Activated CD4-positive, CD25-positive, alpha-beta regulatory T cell (primary cell): Measurements from ENCODE around the gene TSSK6.
A peak's percentile ranks its signal among the peaks of the same experiment; 100 is the strongest.

Experiments
- DNase-seq, 4 experiments: peaks; one replicate each; lab custom pipeline; 2025; lab: John Stamatoyannopoulos, UW

The TSSK6 gene

DNA sequence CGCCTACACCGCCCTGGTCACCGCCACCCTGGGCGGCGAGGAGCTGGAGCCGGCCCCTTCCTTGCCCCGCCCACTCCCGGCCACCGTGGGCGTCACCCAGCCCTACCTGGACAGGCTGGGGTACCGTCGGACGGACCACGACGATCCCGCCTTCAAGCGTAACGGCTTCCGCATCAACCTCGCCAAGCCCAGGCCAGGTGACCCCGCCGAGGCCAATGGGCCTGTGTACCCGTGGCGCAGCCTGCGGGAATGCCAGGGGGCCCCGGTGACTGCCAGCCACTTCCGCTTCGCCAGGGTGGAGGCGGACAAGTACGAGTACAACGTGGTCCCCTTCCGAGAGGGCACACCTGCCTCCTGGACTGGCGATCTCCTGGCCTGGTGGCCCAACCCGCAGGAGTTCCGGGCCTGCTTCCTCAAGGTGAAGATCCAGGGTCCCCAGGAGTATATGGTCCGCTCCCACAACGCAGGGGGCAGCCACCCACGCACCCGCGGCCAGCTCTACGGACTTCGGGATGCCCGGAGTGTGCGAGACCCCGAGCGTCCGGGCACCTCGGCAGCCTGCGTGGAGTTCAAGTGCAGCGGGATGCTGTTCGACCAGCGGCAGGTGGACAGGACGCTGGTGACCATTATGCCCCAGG lies 29.7 kb upstream of the TSSK6 start:
- no peak for DNase-seq

GRCh38 chr19:19544257-19544953 lies 29.1 kb upstream of the TSSK6 start:
- DNase-seq: no peak

DNA sequence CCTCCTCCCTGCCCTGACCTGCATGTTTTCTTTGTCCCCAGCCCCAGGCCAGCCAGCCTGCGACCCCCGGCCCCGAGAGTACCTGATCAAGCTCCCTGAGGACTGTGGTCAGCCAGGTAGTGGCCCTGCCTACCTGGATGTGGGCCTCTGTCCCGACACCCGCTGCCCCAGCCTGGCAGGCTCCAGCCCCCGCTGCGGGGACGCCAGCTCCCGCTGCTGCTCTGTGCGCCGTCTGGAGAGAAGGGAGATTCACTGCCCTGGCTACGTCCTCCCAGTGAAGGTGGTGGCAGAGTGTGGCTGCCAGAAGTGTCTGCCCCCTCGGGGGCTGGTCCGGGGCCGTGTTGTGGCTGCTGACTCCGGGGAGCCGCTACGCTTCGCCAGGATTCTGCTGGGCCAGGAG lies 28.3 kb upstream of the TSSK6 start:
- DNase-seq: no peak

DNA sequence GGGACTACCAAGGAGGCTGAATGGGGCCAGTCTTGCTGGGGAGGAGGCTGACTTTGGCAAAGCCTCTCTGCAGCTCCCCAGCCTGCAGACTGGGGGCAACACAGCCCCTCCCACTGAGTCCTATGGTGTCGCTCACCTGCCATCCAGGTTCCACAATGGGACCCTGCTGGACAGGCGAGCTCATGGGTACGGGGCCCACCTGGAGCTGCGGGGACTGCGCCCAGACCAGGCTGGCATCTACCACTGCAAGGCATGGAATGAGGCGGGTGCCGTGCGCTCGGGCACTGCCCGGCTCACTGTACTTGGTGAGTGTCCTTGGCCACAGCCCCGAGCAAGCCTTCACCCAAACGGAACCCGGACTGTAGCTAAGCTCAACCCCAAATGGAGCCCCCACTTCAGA lies 27.8 kb upstream of the TSSK6 start:
- DNase-seq: no peak

- DNase-seq: no peak
Measured at GRCh38 chr19:19542507-19542906, 27.2 kb upstream of the TSSK6 start.

DNA sequence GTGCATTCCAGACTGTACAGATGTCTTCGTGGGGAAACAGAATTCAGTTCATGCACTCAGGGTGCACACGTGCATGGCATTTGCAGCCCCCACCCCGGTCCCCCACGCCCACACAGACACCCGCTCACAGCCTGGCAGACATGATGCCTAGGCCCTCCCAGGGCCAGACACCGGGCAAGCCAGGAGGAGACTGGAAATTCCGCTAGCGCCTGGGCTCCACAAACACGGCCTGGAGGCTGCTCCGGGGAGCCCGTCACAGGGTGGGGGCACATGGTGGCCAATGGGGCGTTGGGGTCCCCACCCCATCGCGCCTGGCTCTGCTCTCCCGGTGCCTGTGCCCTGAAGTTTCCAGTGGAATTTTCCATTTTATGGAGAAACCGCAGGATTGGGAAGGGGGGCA lies 26.3 kb upstream of the TSSK6 start:
- DNase-seq: no peak

GRCh38 chr19:19540715-19541515 lies 25.6 kb upstream of the TSSK6 start:
- DNase-seq: peak; percentile 45 to 60 (median 56)

DNA sequence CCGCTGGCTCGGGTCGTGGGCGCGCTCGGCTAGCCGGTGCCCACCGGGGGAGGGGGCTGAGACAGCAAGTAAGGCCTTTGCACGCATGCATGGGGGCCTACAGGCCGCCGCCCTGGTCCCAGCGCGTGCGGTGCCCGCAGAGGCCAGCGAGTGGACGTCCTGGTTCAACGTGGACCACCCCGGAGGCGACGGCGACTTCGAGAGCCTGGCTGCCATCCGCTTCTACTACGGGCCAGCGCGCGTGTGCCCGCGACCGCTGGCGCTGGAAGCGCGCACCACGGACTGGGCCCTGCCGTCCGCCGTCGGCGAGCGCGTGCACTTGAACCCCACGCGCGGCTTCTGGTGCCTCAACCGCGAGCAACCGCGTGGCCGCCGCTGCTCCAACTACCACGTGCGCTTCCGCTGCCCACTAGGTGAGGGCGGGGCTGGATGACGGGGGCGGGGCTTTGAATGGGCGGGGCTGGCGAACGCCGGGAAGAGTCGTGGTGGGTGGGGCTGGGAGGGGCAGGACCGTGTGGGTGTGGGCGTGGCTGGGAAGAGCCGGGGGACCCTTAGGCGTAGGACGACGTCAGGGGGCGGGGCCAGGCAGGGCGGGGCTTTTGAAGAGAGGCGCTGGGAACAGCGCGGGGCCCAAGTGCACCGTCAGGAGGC lies 24.8 kb upstream of the TSSK6 start:
- DNase-seq: peak in 3 of 4 experiments; percentile 21 to 48 (median 21)

DNA sequence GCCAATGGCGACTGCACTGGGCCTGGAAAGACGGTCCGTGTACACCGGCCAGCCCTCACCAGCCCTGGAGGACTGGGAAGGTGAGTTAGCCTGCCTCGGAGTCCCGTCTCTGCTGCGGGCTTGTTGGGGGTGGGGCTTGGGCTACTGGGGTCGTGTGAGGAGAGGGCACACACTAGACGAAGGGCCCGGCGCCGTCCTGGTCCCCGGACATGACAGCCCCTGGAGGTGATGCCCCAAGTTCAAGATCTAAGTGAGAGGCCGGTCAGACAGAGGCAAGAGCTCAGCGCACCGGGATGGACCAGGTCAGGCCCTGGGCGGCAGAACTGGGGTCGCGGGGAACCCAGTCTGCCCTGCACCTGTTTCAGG lies 24.3 kb upstream of the TSSK6 start:
- DNase-seq: no peak

DNA sequence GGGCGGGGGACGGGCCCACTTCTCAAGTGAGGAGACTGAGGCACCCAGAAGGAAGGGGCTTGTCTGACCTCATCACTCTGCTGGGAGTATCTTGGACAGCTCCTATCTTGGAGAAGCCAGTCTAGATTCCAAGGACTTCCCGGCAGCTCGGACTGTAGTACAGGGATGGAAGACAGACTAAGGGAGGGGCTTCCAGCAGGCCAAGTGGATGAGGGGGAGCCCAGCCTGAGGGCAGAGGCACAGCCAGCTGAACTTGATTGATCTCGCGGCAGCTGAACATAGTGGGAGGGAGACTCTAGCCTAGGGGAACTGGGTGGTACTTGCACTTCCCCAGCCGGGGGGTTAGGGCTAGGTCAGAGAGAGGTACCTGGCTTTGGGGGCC lies 23.4 kb upstream of the TSSK6 start:
- DNase-seq: no peak

GRCh38 chr19:19538061-19538784 lies 22.9 kb upstream of the TSSK6 start, which contains the start of gene CILP2:
Gene CILP2, plus strand, starts transcription at chr19:19538265. Its CDS starts 85 bp downstream, at chr19:19538350.
- no peak for DNase-seq

DNA sequence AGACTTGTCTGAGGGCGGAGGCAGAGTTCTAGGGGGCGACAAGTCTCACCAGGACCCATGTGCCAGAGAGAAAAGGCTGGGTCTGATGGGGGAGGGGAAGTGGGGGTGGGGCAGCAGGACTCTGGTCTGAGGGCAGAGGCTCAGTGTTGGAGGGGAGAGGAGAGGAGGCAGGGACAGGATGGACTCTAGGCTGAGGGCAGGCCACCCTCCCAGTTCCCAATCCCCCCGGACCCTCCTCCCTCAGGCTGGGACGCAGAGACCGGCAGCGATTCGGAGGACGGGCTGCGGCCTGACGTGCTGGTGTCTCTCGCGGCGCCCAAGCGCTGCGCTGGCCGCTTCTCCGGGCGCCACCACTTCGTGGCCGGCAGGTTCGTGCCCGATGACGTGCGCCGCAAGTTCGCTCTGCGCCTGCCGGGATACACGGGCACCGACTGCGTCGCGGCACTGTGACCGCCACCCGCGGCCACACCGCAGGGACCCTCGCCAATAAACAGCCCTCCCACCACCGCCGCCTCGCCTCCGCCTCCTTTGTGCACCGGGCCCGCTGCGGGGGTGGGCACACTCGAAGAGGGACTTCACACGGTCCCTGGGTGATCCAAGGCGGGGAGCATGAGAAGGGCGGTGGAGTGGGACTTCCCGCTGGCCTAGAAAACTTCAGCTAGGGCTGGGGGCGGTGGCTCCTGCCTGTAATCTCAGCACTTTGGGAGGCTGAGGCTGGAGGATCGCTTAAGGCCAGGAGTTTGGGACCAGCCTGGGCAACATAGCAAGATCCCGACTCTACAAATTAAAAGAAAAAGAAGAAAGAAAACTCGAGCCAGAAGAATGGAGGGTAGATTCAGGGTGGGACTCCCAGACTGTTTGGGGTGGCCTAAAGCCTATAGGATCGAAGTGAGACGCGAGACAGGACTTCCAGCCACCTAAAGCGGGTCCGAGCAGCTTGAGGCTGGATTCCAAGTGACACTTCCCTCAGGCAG lies 22.0 kb upstream of the TSSK6 start:
- DNase-seq: no peak

DNA sequence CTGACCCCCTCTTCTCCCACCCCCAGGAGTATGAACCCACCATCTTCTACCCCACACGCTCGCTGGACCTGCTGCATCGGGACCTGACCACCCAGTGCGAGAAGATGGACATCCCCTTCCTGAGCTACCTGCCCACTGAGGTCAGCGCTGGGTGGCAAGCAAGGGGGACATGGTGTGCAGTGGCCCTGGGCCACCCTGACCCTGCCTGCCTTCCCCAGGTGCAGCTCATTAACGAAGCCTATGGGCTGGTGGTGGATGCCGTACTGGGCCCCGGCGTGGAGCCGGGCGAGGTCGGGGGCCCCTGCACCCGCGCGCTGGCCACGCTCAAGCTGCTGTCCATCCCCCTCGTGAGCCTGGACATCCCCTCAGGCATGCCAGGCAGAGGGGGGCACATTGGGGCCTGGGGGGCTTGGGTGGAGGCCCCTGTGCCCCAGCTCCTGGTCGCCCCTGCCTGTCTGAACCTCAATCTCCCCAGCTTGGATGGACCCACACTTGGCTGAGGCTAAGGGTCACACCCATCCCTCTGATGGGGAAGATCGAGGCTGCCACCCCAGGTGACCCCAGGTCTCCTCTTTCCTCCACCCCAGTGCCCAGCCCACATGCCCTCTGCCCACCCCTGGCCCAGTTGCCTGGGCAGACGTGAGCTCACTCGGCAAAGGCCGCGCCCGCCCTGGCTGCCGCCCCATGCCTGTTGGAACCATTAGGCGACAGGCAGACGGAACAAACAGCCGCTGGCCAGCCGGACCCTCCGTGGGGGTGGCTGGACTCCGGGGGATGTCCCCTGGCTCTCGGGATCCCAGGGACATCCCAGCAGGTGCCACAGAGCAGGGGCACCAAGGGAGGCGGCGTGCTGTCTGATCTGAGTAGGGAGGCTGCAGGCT lies 20.2 kb upstream of the TSSK6 start:
- no peak for DNase-seq

- no peak for DNase-seq
Measured at GRCh38 chr19:19534556-19535265, 19.4 kb upstream of the TSSK6 start.

- DNase-seq: no peak
Measured at GRCh38 chr19:19533841-19534240, 18.5 kb upstream of the TSSK6 start.

DNA sequence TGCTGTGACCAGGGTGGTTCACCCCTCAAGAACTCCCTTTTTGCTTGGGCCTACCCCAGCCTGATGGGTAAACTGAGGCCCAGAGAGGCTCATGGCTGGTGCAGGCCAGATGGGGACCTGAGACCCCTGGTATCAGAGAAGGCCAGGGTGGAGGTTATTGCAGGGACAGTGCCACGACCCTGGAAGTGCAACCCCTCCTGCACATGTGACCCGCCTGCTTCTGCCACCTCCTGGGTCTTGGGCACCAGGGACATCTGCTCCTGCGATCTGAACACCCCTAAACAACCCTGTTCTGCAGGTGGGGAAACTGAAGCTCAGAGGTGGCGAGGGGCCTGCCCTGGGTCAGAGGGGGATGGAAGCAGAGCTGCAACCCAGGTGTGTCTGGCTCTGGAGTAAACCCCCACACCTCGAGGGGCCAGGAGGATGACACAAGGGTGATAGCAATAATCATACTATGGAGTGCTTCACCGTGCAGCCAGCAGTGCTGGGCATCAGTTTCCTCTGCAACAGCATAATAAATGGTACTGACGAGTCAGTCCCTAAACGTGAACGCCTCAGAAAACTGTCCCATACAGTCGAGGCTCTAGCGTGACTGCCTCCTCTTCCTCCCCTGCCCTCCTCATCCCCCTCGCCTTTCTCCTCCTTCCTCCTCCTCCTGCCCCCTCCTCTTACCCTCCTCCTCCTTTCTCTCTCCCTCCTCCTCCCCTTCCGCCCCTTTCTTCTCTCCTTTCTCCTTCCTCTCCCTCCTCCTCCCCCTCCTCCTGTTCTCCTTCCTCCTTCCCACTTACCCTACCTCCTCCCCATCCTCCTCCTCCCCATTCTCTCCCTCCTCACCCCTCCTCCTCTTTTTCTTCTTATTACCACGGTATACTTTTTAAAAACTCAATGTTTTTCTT lies 17.7 kb upstream of the TSSK6 start:
- no peak for DNase-seq

GRCh38 chr19:19531951-19532805 lies 16.8 kb upstream of the TSSK6 start:
- DNase-seq: peak; percentile 79 to 85 (median 82)
